ENCODE measurements around the gene LIN28B. TPM values are rescaled to one million over a fixed set of nuclear protein-coding genes. Genes with fewer than 3 reads are reported as not detected.

The LIN28B gene
- total and polyA plus RNA-seq, 4 donors, result 2.8 TPM; not detected in 3

GRCh38 chr6:105102186-105102585, 145.3 kb downstream of the LIN28B start:
- Histone ChIP-seq H3K4me3 (ENCODE audit: low read depth in 1 of 3, low read length in 3 of 3) (no peak overlapping the region), H3K9ac (ENCODE audit: low read depth in 1 of 2, low read length in 2 of 2) (no peak overlapping the region), H3K27me3 (ENCODE audit: control insufficient read depth in 4 of 4, insufficient read depth in 4 of 4, low read length in 3 of 4) (no peaks in the 10 kb centered on the region), H3K36me3 (ENCODE audit: control insufficient read depth in 4 of 4, insufficient read depth in 3 of 4, low read depth in 1 of 4, low read length in 3 of 4) (no peaks in the 10 kb centered on the region), H3K4me1 (ENCODE audit: control insufficient read depth in 4 of 4, insufficient read depth in 4 of 4, low read length in 3 of 4) (no peaks in the 10 kb centered on the region), H3K27ac (ENCODE audit: low read depth in 1 of 2, low read length in 2 of 2) (no peak overlapping the region), H3K9me3 (ENCODE audit: control insufficient read depth in 4 of 4, low read length in 3 of 4) (no peaks in the 10 kb centered on the region)
- 89% methylated on average over 5 of the region's 5 CpGs for WGBS
- TF ChIP-seq CTCF (IDR thresholded peaks at IDR 0.05; ENCODE audit: low read depth, low read length, missing input control) (no peak), RXRA (IDR thresholded peaks at IDR 0.05) (no peak), EGR1 (IDR thresholded peaks at IDR 0.05; ENCODE audit: low read depth in 2 of 2) (no peak), GABPA (IDR thresholded peaks at IDR 0.05 in 1 of 2, conservative IDR thresholded peaks at IDR 0.05 in 1 of 2) (no peak), FOXA2 (IDR thresholded peaks at IDR 0.05) (no peak), HNF4A (conservative IDR thresholded peaks at IDR 0.05) (no peak), FOXA1 (IDR thresholded peaks at IDR 0.05) (no peak), RAD21 (IDR thresholded peaks at IDR 0.05) (no peak), SP1 (IDR thresholded peaks at IDR 0.05) (no peak), NR2F2 (IDR thresholded peaks at IDR 0.05) (no peak)
- TF ChIP-seq, protein P1, sequence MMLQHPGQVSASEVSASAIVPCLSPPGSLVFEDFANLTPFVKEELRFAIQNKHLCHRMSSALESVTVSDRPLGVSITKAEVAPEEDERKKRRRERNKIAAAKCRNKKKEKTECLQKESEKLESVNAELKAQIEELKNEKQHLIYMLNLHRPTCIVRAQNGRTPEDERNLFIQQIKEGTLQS (IDR thresholded peaks at IDR 0.05), result no peak
- TF ChIP-seq, protein P2, sequence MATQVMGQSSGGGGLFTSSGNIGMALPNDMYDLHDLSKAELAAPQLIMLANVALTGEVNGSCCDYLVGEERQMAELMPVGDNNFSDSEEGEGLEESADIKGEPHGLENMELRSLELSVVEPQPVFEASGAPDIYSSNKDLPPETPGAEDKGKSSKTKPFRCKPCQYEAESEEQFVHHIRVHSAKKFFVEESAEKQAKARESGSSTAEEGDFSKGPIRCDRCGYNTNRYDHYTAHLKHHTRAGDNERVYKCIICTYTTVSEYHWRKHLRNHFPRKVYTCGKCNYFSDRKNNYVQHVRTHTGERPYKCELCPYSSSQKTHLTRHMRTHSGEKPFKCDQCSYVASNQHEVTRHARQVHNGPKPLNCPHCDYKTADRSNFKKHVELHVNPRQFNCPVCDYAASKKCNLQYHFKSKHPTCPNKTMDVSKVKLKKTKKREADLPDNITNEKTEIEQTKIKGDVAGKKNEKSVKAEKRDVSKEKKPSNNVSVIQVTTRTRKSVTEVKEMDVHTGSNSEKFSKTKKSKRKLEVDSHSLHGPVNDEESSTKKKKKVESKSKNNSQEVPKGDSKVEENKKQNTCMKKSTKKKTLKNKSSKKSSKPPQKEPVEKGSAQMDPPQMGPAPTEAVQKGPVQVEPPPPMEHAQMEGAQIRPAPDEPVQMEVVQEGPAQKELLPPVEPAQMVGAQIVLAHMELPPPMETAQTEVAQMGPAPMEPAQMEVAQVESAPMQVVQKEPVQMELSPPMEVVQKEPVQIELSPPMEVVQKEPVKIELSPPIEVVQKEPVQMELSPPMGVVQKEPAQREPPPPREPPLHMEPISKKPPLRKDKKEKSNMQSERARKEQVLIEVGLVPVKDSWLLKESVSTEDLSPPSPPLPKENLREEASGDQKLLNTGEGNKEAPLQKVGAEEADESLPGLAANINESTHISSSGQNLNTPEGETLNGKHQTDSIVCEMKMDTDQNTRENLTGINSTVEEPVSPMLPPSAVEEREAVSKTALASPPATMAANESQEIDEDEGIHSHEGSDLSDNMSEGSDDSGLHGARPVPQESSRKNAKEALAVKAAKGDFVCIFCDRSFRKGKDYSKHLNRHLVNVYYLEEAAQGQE (IDR thresholded peaks at IDR 0.05), result no peak
- TF ChIP-seq, protein P3, sequence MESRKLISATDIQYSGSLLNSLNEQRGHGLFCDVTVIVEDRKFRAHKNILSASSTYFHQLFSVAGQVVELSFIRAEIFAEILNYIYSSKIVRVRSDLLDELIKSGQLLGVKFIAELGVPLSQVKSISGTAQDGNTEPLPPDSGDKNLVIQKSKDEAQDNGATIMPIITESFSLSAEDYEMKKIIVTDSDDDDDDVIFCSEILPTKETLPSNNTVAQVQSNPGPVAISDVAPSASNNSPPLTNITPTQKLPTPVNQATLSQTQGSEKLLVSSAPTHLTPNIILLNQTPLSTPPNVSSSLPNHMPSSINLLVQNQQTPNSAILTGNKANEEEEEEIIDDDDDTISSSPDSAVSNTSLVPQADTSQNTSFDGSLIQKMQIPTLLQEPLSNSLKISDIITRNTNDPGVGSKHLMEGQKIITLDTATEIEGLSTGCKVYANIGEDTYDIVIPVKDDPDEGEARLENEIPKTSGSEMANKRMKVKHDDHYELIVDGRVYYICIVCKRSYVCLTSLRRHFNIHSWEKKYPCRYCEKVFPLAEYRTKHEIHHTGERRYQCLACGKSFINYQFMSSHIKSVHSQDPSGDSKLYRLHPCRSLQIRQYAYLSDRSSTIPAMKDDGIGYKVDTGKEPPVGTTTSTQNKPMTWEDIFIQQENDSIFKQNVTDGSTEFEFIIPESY (IDR thresholded peaks at IDR 0.05), result no peak
- TF ChIP-seq, protein P4, sequence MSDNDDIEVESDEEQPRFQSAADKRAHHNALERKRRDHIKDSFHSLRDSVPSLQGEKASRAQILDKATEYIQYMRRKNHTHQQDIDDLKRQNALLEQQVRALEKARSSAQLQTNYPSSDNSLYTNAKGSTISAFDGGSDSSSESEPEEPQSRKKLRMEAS (IDR thresholded peaks at IDR 0.05), result no peak
- DNase-seq (ENCODE audit: low spot score), result no peak

DNA sequence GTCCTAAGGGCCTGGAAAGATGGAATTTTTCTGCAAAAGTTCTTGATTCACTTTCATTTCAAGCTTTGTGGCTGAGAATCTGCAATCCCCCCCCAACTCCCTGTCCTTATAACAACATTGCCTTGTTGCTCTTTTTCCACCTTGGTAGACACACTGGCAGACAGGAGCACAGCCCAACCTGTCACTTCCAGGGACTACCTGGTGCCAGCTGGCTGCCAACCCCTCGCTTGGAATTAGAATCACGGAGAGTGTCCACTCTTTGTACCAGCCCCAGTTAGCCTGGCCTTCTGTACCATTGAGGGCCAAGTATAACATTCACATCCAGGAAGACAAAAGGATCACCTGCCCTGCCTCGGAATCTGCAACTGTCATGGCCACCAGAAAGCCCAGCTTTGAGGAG, 148.2 kb downstream of the LIN28B start:
- no peaks in the 10 kb centered on the region for H3K27me3 ChIP-seq (ENCODE audit: control insufficient read depth in 4 of 4, insufficient read depth in 4 of 4, low read length in 3 of 4)

More for the DNA sequence above, 148.2 kb downstream of the LIN28B start:
- TF ChIP-seq, protein P1 (IDR thresholded peaks at IDR 0.05), result no peak
- TF ChIP-seq FOXA2 (IDR thresholded peaks at IDR 0.05) (no peak), YY1 (IDR thresholded peaks at IDR 0.05) (no peak), CTCF (IDR thresholded peaks at IDR 0.05; ENCODE audit: low read depth, low read length, missing input control) (no peak)
- Histone ChIP-seq H3K27ac (ENCODE audit: low read depth in 1 of 2, low read length in 2 of 2) (no peak overlapping the region), H3K4me3 (ENCODE audit: low read depth in 1 of 3, low read length in 3 of 3) (no peak overlapping the region), H3K9me3 (ENCODE audit: control insufficient read depth in 4 of 4, low read length in 3 of 4) (no peaks in the 10 kb centered on the region), H3K9ac (ENCODE audit: low read depth in 1 of 2, low read length in 2 of 2) (no peak overlapping the region), H3K36me3 (ENCODE audit: control insufficient read depth in 4 of 4, insufficient read depth in 3 of 4, low read depth in 1 of 4, low read length in 3 of 4) (no peaks in the 10 kb centered on the region), H3K4me1 (ENCODE audit: control insufficient read depth in 4 of 4, insufficient read depth in 4 of 4, low read length in 3 of 4) (no peaks in the 10 kb centered on the region)
- no peak for DNase-seq (ENCODE audit: low spot score)
- 95% methylated on average over 3 of the region's 3 CpGs for WGBS
